Measurements from ENCODE around the gene B4GALT5. TPM values are rescaled to one million over a fixed set of nuclear protein-coding genes. Genes with fewer than 3 reads are reported as not detected.
"Not testable (repeated sequence)": the region's sequence is repeated elsewhere in the genome, so short reads cannot be mapped to it uniquely, and the experiment has no call there.

Gene B4GALT5
- polyA plus RNA-seq, 1 experiment: 32.5 TPM

DNA sequence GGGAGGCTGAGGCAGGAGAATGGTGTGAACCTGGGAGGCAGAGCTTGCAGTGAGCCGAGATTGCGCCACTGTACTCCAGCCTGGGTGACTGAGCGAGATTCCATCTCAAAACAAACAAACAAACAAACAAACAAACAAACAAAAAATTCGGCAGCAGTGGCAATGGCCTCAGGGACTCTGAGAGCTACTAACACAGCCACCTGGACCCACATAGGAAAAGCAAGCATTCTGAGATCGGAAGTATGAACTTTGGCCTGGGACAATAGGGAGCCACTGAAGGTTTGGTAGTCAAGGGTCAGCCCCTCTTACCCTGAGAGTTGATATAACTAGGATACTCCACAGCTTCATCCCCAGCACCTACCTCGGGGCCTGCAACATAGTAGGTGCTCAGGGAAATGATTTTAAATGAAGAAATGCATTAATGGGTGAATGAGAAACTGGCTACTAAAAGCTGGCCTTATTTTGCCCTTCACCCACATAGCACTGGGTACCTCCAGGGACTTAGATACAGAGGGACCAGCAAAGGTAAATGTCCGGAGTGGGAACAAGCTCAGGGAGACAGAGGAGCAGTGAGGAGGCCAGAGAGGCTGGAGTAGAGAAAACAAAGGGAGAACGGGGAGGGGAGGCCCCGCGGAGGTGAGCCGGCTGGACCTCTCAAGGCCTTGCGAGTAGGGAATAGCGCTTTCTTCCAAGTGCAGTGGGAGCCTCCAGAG lies 99.2 kb downstream of the B4GALT5 start:
- no peaks in the 10 kb centered on the region for H3K9me3 ChIP-seq (ENCODE audit: control insufficient read depth, insufficient read depth, low read length)
- peaks cover 2% of the 10 kb centered on the region for H3K27me3 ChIP-seq (ENCODE audit: control insufficient read depth, insufficient read depth, low read length)
- TF ChIP-seq CTCF (IDR thresholded peaks at IDR 0.05; ENCODE audit: low read depth, low read length): no peak
- ChIA-PET POLR2A (no interaction called here), CTCF (interaction anchor here (9.2 kb wide), 1 partner anchor 230 kb away, joined by 158 read pairs; no protein-coding TSS in a partner anchor)
- DNase-seq (ENCODE audit: low read depth, low spot score): no peak
- no peak overlapping the region for H3K4me3 ChIP-seq (ENCODE audit: low read depth, low read length)
- H3K27ac ChIP-seq (ENCODE audit: low read depth, low read length): no peak overlapping the region

DNA sequence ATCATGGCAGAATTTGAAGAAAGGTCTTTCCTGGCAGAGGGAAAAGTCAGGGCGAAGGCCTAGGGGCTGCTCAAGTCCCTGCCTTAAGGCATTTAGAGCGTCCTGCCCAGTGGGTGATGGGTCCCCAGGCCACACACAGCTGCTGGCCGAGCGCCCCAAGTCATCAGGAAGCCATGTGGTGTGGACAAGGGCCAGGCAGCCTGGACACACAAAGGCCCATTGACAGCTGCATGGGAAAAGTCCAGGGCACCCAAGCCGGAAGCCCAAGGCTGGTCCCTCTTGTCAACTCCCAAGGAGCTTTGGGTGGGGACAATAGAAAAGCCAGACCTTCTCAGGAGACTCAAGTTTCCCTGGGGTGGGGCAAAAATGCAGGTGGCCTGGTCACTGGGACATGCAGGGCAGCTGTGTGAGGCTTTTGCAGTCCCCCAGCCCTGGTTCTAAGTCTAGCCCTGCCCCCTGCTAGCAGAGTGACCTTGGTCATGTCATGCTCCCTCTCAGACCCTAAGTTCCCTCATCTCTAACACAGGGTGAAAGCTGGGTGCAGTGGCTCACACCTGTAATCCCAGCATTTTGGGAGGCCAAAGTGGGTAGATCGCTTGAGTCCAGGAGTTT lies 101.4 kb downstream of the B4GALT5 start:
- H3K4me3 ChIP-seq (ENCODE audit: low read depth, low read length): no peak overlapping the region
- CTCF ChIA-PET: interaction anchor here (0.6 to 9.2 kb wide), 9 partner anchors 11 to 566 kb away, joined by 3 to 158 read pairs (median 3); partner anchors contain the start of gene SLC9A8
- POLR2A ChIA-PET: interaction anchor here (0.6 kb wide), 1 partner anchor 234 kb away, joined by 3 read pairs; no protein-coding TSS in a partner anchor
- DNase-seq (ENCODE audit: low read depth, low spot score): no peak
- no peak overlapping the region for H3K27ac ChIP-seq (ENCODE audit: low read depth, low read length)
- H3K27me3 ChIP-seq (ENCODE audit: control insufficient read depth, insufficient read depth, low read length): peaks cover 10% of the 10 kb centered on the region
- no peak for TF ChIP-seq CTCF (IDR thresholded peaks at IDR 0.05; ENCODE audit: low read depth, low read length)
- H3K9me3 ChIP-seq (ENCODE audit: control insufficient read depth, insufficient read depth, low read length): no peaks in the 10 kb centered on the region

GRCh38 chr20:49611539-49612126 lies 102.0 kb downstream of the B4GALT5 start:
- not testable (repeated sequence) for DNase-seq (ENCODE audit: low read depth, low spot score); H3K9me3 ChIP-seq (ENCODE audit: control insufficient read depth, insufficient read depth, low read length); H3K27ac ChIP-seq (ENCODE audit: low read depth, low read length); H3K27me3 ChIP-seq (ENCODE audit: control insufficient read depth, insufficient read depth, low read length); H3K4me3 ChIP-seq (ENCODE audit: low read depth, low read length)
- POLR2A ChIA-PET: interaction anchor here (0.6 kb wide), 1 partner anchor 235 kb away, joined by 3 read pairs; no protein-coding TSS in a partner anchor
- CTCF ChIA-PET: interaction anchor here (0.7 to 9.2 kb wide), 8 partner anchors 27 to 278 kb away, joined by 3 to 158 read pairs (median 4); partner anchors contain the start of gene SLC9A8

GRCh38 chr20:49610691-49611538 lies 102.8 kb downstream of the B4GALT5 start:
- H3K27ac ChIP-seq (ENCODE audit: low read depth, low read length): no peak overlapping the region
- TF ChIP-seq CTCF (IDR thresholded peaks at IDR 0.05; ENCODE audit: low read depth, low read length): peak; percentile 99
- H3K4me3 ChIP-seq (ENCODE audit: low read depth, low read length): peak overlapping the region; percentile 29
- H3K9me3 ChIP-seq (ENCODE audit: control insufficient read depth, insufficient read depth, low read length): no peaks in the 10 kb centered on the region
- CTCF ChIA-PET: interaction anchor here (0.6 to 9.2 kb wide), 14 partner anchors 28 to 461 kb away, joined by 3 to 258 read pairs (median 5); partner anchors contain the start of gene SLC9A8
- no peak for DNase-seq (ENCODE audit: low read depth, low spot score)
- POLR2A ChIA-PET: interaction anchor here (0.7 to 1.6 kb wide), 3 partner anchors 69 to 262 kb away, joined by 3 to 5 read pairs (median 5); no protein-coding TSS in a partner anchor
- peaks cover 9% of the 10 kb centered on the region for H3K27me3 ChIP-seq (ENCODE audit: control insufficient read depth, insufficient read depth, low read length)
